Muscle of back (tissue), 11 donors: ENCODE measurements around the gene PAQR6. TPM values are rescaled to one million over a fixed set of nuclear protein-coding genes. Genes with fewer than 3 reads are reported as not detected.
A peak's percentile ranks its signal among the peaks of the same experiment; 100 is the strongest.

ENCODE experiments used
- DNase-seq, 3 donors: peaks; one replicate each; pipeline versions ENCODE4 v3.0.0 to v3.0.0-alpha.2; 2013
- polyA plus RNA-seq, 10 donors: library from polyadenylated mRNA; unstranded; fragments of 120-200 nt; gene quantifications; one replicate each; pipeline ENCODE4 v1.2.1, GENCODE V29; 2013; ENCODE audit not compliant: insufficient read length in 10 of 10

The PAQR6 gene
- polyA plus RNA-seq, 10 donors, result 2.1 to 6.7 (median 3.6) TPM

GRCh38 chr1:156266051-156266450 lies 18.2 kb upstream of the PAQR6 start:
- DNase-seq, result no peak

- no peak for DNase-seq
These were observed 15.4 kb upstream of the PAQR6 start for GRCh38 chr1:156263288-156263655.

GRCh38 chr1:156262461-156263287 lies 14.8 kb upstream of the PAQR6 start:
- peak in 1 of 3 donors; percentile 45 for DNase-seq

GRCh38 chr1:156260896-156261295 lies 13.0 kb upstream of the PAQR6 start:
- DNase-seq, result no peak

- DNase-seq, result no peak
These were observed 11.9 kb upstream of the PAQR6 start for GRCh38 chr1:156259805-156260204.

- no peak for DNase-seq
These were observed 11.0 kb upstream of the PAQR6 start for GRCh38 chr1:156258859-156259258.

- DNase-seq, result no peak
These were observed 9.9 kb upstream of the PAQR6 start for GRCh38 chr1:156257711-156258110.

GRCh38 chr1:156253634-156254033 lies 5.8 kb upstream of the PAQR6 start:
- DNase-seq, result no peak

- DNase-seq, result peak in 1 of 3 donors; percentile 23
These were observed 3.7 kb upstream of the PAQR6 start for GRCh38 chr1:156251527-156251926.

- DNase-seq, result no peak
These were observed 1.7 kb upstream of the PAQR6 start for GRCh38 chr1:156249593-156249992.

- no peak for DNase-seq
These were observed 447 bp upstream of the PAQR6 start for GRCh38 chr1:156248323-156248683.

GRCh38 chr1:156246781-156247459 lies 936 bp downstream of the PAQR6 start:
- peak in 1 of 3 donors; percentile 49 for DNase-seq

- DNase-seq, result peak in 1 of 3 donors; percentile 28
These were observed 1.5 kb downstream of the PAQR6 start for GRCh38 chr1:156246241-156246780.

- DNase-seq, result peak in 1 of 3 donors; percentile 69
These were observed 2.2 kb downstream of the PAQR6 start for GRCh38 chr1:156245451-156246232.

- DNase-seq, result no peak
These were observed 3.1 kb downstream of the PAQR6 start for GRCh38 chr1:156244712-156245111.

- peak in 1 of 3 donors; percentile 7 for DNase-seq
These were observed 3.7 kb downstream of the PAQR6 start for GRCh38 chr1:156244126-156244525.

- no peak for DNase-seq
These were observed 5.1 kb downstream of the PAQR6 start for GRCh38 chr1:156242738-156243137.

GRCh38 chr1:156241926-156242325 lies 5.9 kb downstream of the PAQR6 start, which contains the start of gene BGLAP:
Gene BGLAP (plus strand): TSS chr1:156242184. CDS start chr1:156242232, 48 bp downstream.
- no peak for DNase-seq

GRCh38 chr1:156241311-156241811 lies 6.5 kb downstream of the PAQR6 start:
- no peak for DNase-seq

- DNase-seq, result no peak
These were observed 9.6 kb downstream of the PAQR6 start for GRCh38 chr1:156238248-156238647.

- no peak for DNase-seq
These were observed 11.7 kb downstream of the PAQR6 start for GRCh38 chr1:156236164-156236563.
